IMR-90 (cell line): ENCODE results near the gene DDX42. TPM values are rescaled to one million over a fixed set of nuclear protein-coding genes. Genes with fewer than 3 reads are reported as not detected.

Experiments used
- ATAC-seq: fragments of 200-7000 bp; cut with Tn5 transposase; 2 replicates; pipeline ENCODE4 v1.9.1; 2020; ENCODE audit warnings: low read depth, mild to moderate bottlenecking, moderate library complexity
- BruUV-seq: library from RNA; stranded (reverse); fragments of 400-500 nt; replicated peaks from 2 replicates; lab custom pipeline; 2021; lab: Mats Ljungman, UMichigan
- CTCF ChIA-PET: fragments of 300-600 bp; formaldehyde crosslinking; extraction: SDS; loops from one replicate; lab custom pipeline; 2021; ENCODE audit warnings: antibody characterized with exemption; lab: Yijun Ruan, JAX
- POLR2A ChIA-PET: fragments of 300-600 bp; sonication (Branson Sonifier 250); formaldehyde crosslinking; loops from one replicate; lab custom pipeline; 2022; ENCODE audit warnings: antibody characterized with exemption; ENCODE audit not compliant: unreplicated experiment; lab: Charles Lee
- DNase-seq: peaks from one replicate; pipeline ENCODE4 v3.0.0; 2013
- H2AFZ ChIP-seq: replicated peaks from 2 replicates; pipeline ENCODE3; 2013; ENCODE audit warnings: low read length, mild to moderate bottlenecking; ENCODE audit not compliant: poor library complexity
- H2AK5ac ChIP-seq: 2 replicates; pipeline ENCODE4 v1.6.1; 2013; ENCODE audit warnings: low read depth, low read length, inconsistent platforms
- H2AK9ac ChIP-seq: replicated peaks from 2 replicates; pipeline ENCODE3; 2013; ENCODE audit warnings: mild to moderate bottlenecking, low read depth, low read length, moderate library complexity; ENCODE audit not compliant: poor library complexity
- H2BK120ac ChIP-seq: 2 replicates; pipeline ENCODE4 v1.6.1; 2013; ENCODE audit warnings: low read depth, low read length, inconsistent platforms
- H2BK15ac ChIP-seq: 3 replicates; pipeline ENCODE4 v1.6.1; 2013; ENCODE audit warnings: low read depth, low read length, inconsistent platforms
- H2BK20ac ChIP-seq: 2 replicates; pipeline ENCODE4 v1.6.1; 2013; ENCODE audit warnings: low read depth, mild to moderate bottlenecking, inconsistent platforms, low read length, moderate library complexity
- H2BK5ac ChIP-seq: 2 replicates; pipeline ENCODE4 v1.6.1; 2013; ENCODE audit warnings: mild to moderate bottlenecking, low read depth, low read length, inconsistent platforms; ENCODE audit not compliant: poor library complexity, severe bottlenecking
- H3K14ac ChIP-seq: replicated peaks from 2 replicates; pipeline ENCODE4 v1.6.1; 2013; ENCODE audit warnings: low read depth, low read length, inconsistent platforms
- H3K18ac ChIP-seq: 2 replicates; pipeline ENCODE4 v1.6.1; 2013; ENCODE audit warnings: low read depth, low read length, control low read depth
- H3K23ac ChIP-seq: 2 replicates; pipeline ENCODE4 v1.6.1; 2013; ENCODE audit warnings: low read depth, low read length, inconsistent platforms
- H3K27ac ChIP-seq: 2 replicates; pipeline ENCODE4 v1.5.1; 2013; ENCODE audit warnings: mild to moderate bottlenecking, control low read depth, low read length; ENCODE audit not compliant: insufficient read depth
- H3K27me3 ChIP-seq: 2 replicates; pipeline ENCODE4 v1.6.1; 2013; ENCODE audit warnings: low read length; ENCODE audit not compliant: control insufficient read depth, insufficient read depth
- H3K36me3 ChIP-seq: 2 replicates; pipeline ENCODE4 v1.6.1; 2013; ENCODE audit warnings: low read length, mixed read lengths; ENCODE audit not compliant: control insufficient read depth, insufficient read depth
- H3K4ac ChIP-seq: 2 replicates; pipeline ENCODE4 v1.6.1; 2013; ENCODE audit warnings: low read depth, low read length, inconsistent platforms
- H3K4me1 ChIP-seq: 2 replicates; pipeline ENCODE4 v1.6.1; 2013; ENCODE audit warnings: low read length, mixed read lengths; ENCODE audit not compliant: control insufficient read depth, insufficient read depth
- H3K4me2 ChIP-seq: 2 replicates; pipeline ENCODE4 v1.6.1; 2013; ENCODE audit warnings: low read depth, mild to moderate bottlenecking, control low read depth, low read length, moderate library complexity
- H3K4me3 ChIP-seq: 2 replicates; pipeline ENCODE4 v1.5.1; 2013; ENCODE audit warnings: low read depth, mild to moderate bottlenecking, control low read depth, low read length, moderate library complexity; ENCODE audit not compliant: insufficient read depth
- H3K56ac ChIP-seq: 2 replicates; pipeline ENCODE4 v1.6.1; 2013; ENCODE audit warnings: low read length, inconsistent platforms; ENCODE audit not compliant: insufficient read depth; ENCODE audit errors: extremely low read depth
- H3K79me1 ChIP-seq, 2 experiments: 2 replicates each; pipeline ENCODE4 v1.6.1; 2013; ENCODE audit warnings: low read length in 2 of 2, inconsistent platforms in 1 of 2, low read depth in 1 of 2
- H3K9ac ChIP-seq: 2 replicates; pipeline ENCODE4 v1.6.1; 2013; ENCODE audit warnings: low read depth, low read length, control low read depth
- H3K9me1 ChIP-seq: 2 replicates; pipeline ENCODE4 v1.6.1; 2013; ENCODE audit warnings: low read length, inconsistent platforms; ENCODE audit not compliant: insufficient read depth
- H3K9me3 ChIP-seq: 2 replicates; pipeline ENCODE4 v1.6.1; 2013; ENCODE audit warnings: low read length; ENCODE audit not compliant: control insufficient read depth, insufficient read depth
- H4K20me1 ChIP-seq: 2 replicates; pipeline ENCODE4 v1.6.1; 2013; ENCODE audit warnings: low read length, inconsistent platforms; ENCODE audit not compliant: insufficient read depth
- H4K5ac ChIP-seq: 2 replicates; pipeline ENCODE4 v1.6.1; 2013; ENCODE audit warnings: mild to moderate bottlenecking, low read depth, low read length, control low read depth
- H4K8ac ChIP-seq, 2 experiments: 2 replicates each; pipeline ENCODE4 v1.6.1; 2013; ENCODE audit warnings: low read depth in 2 of 2, low read length in 2 of 2, control low read depth in 1 of 2, inconsistent platforms in 1 of 2
- H4K91ac ChIP-seq: 2 replicates; pipeline ENCODE4 v1.6.1; 2013; ENCODE audit warnings: low read depth, low read length, inconsistent platforms; ENCODE audit not compliant: insufficient read depth
- BHLHE40 ChIP-seq: fragments of 150-350 bp; IDR thresholded peaks from 2 replicates; pipeline ENCODE4 v1.6.1; 2016; ENCODE audit warnings: mild to moderate bottlenecking, low read depth, low read length
- CHD1 ChIP-seq: IDR thresholded peaks from 2 replicates; pipeline ENCODE4 v1.6.1; 2012; ENCODE audit warnings: low read depth, low read length, improper control_type of control experiment
- CTCF ChIP-seq: conservative IDR thresholded peaks from 2 replicates; pipeline ENCODE4 v1.5.1; 2012; ENCODE audit warnings: mild to moderate bottlenecking, low read depth, low read length, improper control_type of control experiment
- MAFK ChIP-seq: IDR thresholded peaks from 2 replicates; pipeline ENCODE4 v1.6.1; 2012; ENCODE audit warnings: low read depth, low read length, improper control_type of control experiment
- MAZ ChIP-seq: IDR thresholded peaks from 2 replicates; pipeline ENCODE4 v1.6.1; 2012; ENCODE audit warnings: low read depth, mild to moderate bottlenecking, low read length, improper control_type of control experiment, moderate library complexity, borderline replicate concordance
- MXI1 ChIP-seq: IDR thresholded peaks from 2 replicates; pipeline ENCODE4 v1.6.1; 2012; ENCODE audit warnings: low read depth, mild to moderate bottlenecking, low read length, moderate library complexity, borderline replicate concordance
- NFE2L2 ChIP-seq: fragments of 150-350 bp; IDR thresholded peaks from 2 replicates; pipeline ENCODE4 v1.6.1; 2016; ENCODE audit warnings: low read depth, mild to moderate bottlenecking, low read length
- POLR2A ChIP-seq: IDR thresholded peaks from 2 replicates; pipeline ENCODE4 v1.6.1; 2012; ENCODE audit warnings: mild to moderate bottlenecking, low read depth, low read length
- WGBS, 2 experiments: methylation state at CpG; one replicate each; pipeline versions ENCODE4 v1.1.5 to v1.1.7; 2013; ENCODE audit warnings: missing lambda C conversion rate in 2 of 2; ENCODE audit not compliant: insufficient read length in 1 of 2; ENCODE audit errors: extremely low coverage in 2 of 2; 5-methylcytosine and 5-hydroxymethylcytosine counted together
- dilution Hi-C: fragments of 300-500 bp; cut with HindIII; formaldehyde crosslinking; loops from one replicate; pipeline ENCODE4 v1.14.3; 2018; ENCODE audit warnings: low sequenced_read_pairs; ENCODE audit not compliant: unreplicated experiment
- in situ Hi-C: fragments of 300-500 bp; cut with MboI; formaldehyde crosslinking; loops from 3 replicates; pipeline ENCODE4 v1.14.3; 2019; ENCODE audit warnings: low sequenced_read_pairs, inconsistent platforms, mixed read lengths
- intact Hi-C: fragments of 100-400 bp; cut with micrococcal nuclease; formaldehyde crosslinking; loops from 2 replicates; pipeline ENCODE4 v1.10.0; 2022
- polyA plus RNA-seq, 3 experiments: library from polyadenylated mRNA; depleted of rRNA; stranded (reverse); fragments of >200 nt; gene quantifications; 2 replicates each; pipeline ENCODE4 v1.2.3, GENCODE V29; 2012; ENCODE audit warnings: low replicate concordance in 1 of 3
- total RNA-seq: library from RNA; depleted of rRNA; stranded (reverse); fragments of >200 nt; gene quantifications from 2 replicates; pipeline ENCODE4 v1.2.3, GENCODE V29; 2012

Gene DDX42
- total and polyA plus RNA-seq, 2 of the 4 experiments (the other 2 are of a cell fraction): 75.8 to 91.5 TPM

GRCh38 chr17:63780507-63780906 lies 6.5 kb downstream of the DDX42 start:
- TF ChIP-seq CTCF: no peak
- TF ChIP-seq CHD1: no peak
- no peak for TF ChIP-seq MAFK
- no peak for TF ChIP-seq BHLHE40
- TF ChIP-seq MAZ: no peak
- TF ChIP-seq NFE2L2: no peak
- no peak for TF ChIP-seq MXI1
- no peak for TF ChIP-seq POLR2A
- no CpG with 5 or more reads among the region's 1 CpG for WGBS, 2 experiments
- no peaks in the 10 kb centered on the region for H3K9me3 ChIP-seq
- no peak overlapping the region for H3K4me3 ChIP-seq
- no peak overlapping the region for H3K14ac ChIP-seq
- no peak overlapping the region for H3K56ac ChIP-seq
- H3K9me1 ChIP-seq: peaks cover 15% of the 10 kb centered on the region
- peak overlapping the region; percentile 51 for H3K4me2 ChIP-seq
- H3K27me3 ChIP-seq: no peaks in the 10 kb centered on the region
- peak; percentile 58 for ATAC-seq
- H3K4me1 ChIP-seq: peaks cover 8% of the 10 kb centered on the region; the same call in 1 of the 2 replicates
- no peak overlapping the region for H2AFZ ChIP-seq
- H3K18ac ChIP-seq: no peak overlapping the region
- H3K4ac ChIP-seq: no peak overlapping the region
- H4K5ac ChIP-seq: no peak overlapping the region
- H2AK5ac ChIP-seq: peak overlapping the region; percentile 7; the same call in 1 of the 2 replicates
- H2AK9ac ChIP-seq: no peak overlapping the region
- no peak overlapping the region for H2BK20ac ChIP-seq
- ChIA-PET CTCF (interaction anchor here (0.6 kb wide), 1 partner anchor 26 kb away, joined by 3 read pairs; no protein-coding TSS in a partner anchor), POLR2A (no interaction called here)
- H3K27ac ChIP-seq: no peak overlapping the region
- H4K91ac ChIP-seq: no peak overlapping the region
- intact Hi-C loops: no loop called here
- no peak overlapping the region for H2BK15ac ChIP-seq
- in situ Hi-C loops: no loop called here
- BruUV-seq: no TSS peak
- peak overlapping the region; percentile 45; the same call in 1 of the 2 replicates for H3K23ac ChIP-seq
- no peak overlapping the region for H4K8ac ChIP-seq
- no peak overlapping the region for H2BK120ac ChIP-seq
- peaks cover 0 to 64% of the 10 kb centered on the region in 2 experiments; a peak in 3 of 4 replicates for H3K79me1 ChIP-seq
- peak overlapping the region; percentile 21 for H2BK5ac ChIP-seq
- dilution Hi-C loops: no loop called here
- H3K36me3 ChIP-seq: peaks cover 8% of the 10 kb centered on the region
- H3K9ac ChIP-seq: no peak overlapping the region
- H4K20me1 ChIP-seq: peaks cover 95% of the 10 kb centered on the region
- peak; percentile 38 for DNase-seq
